IMR-90 (cell line): Measurements from ENCODE around the gene ARAP2. TPM values are rescaled to one million over a fixed set of nuclear protein-coding genes. Genes with fewer than 3 reads are reported as not detected.

Experiments
- ATAC-seq: fragments of 200-7000 bp; cut with Tn5 transposase; 2 replicates; pipeline ENCODE4 v1.9.1; 2020; ENCODE audit warnings: low read depth, mild to moderate bottlenecking, moderate library complexity
- BruUV-seq: library from RNA; stranded (reverse); fragments of 400-500 nt; replicated peaks from 2 replicates; lab custom pipeline; 2021; lab: Mats Ljungman, UMichigan
- CTCF ChIA-PET: fragments of 300-600 bp; formaldehyde crosslinking; extraction: SDS; loops from one replicate; lab custom pipeline; 2021; ENCODE audit warnings: antibody characterized with exemption; lab: Yijun Ruan, JAX
- POLR2A ChIA-PET: fragments of 300-600 bp; sonication (Branson Sonifier 250); formaldehyde crosslinking; loops from one replicate; lab custom pipeline; 2022; ENCODE audit warnings: antibody characterized with exemption; ENCODE audit not compliant: unreplicated experiment; lab: Charles Lee
- DNase-seq: peaks from one replicate; pipeline ENCODE4 v3.0.0; 2013
- H2AFZ ChIP-seq: replicated peaks from 2 replicates; pipeline ENCODE3; 2013; ENCODE audit warnings: low read length, mild to moderate bottlenecking; ENCODE audit not compliant: poor library complexity
- H2AK5ac ChIP-seq: 2 replicates; pipeline ENCODE4 v1.6.1; 2013; ENCODE audit warnings: low read depth, low read length, inconsistent platforms
- H2AK9ac ChIP-seq: replicated peaks from 2 replicates; pipeline ENCODE3; 2013; ENCODE audit warnings: mild to moderate bottlenecking, low read depth, low read length, moderate library complexity; ENCODE audit not compliant: poor library complexity
- H2BK120ac ChIP-seq: 2 replicates; pipeline ENCODE4 v1.6.1; 2013; ENCODE audit warnings: low read depth, low read length, inconsistent platforms
- H2BK15ac ChIP-seq: 3 replicates; pipeline ENCODE4 v1.6.1; 2013; ENCODE audit warnings: low read depth, low read length, inconsistent platforms
- H2BK20ac ChIP-seq: 2 replicates; pipeline ENCODE4 v1.6.1; 2013; ENCODE audit warnings: low read depth, mild to moderate bottlenecking, inconsistent platforms, low read length, moderate library complexity
- H2BK5ac ChIP-seq: 2 replicates; pipeline ENCODE4 v1.6.1; 2013; ENCODE audit warnings: mild to moderate bottlenecking, low read depth, low read length, inconsistent platforms; ENCODE audit not compliant: poor library complexity, severe bottlenecking
- H3K14ac ChIP-seq: replicated peaks from 2 replicates; pipeline ENCODE4 v1.6.1; 2013; ENCODE audit warnings: low read depth, low read length, inconsistent platforms
- H3K18ac ChIP-seq: 2 replicates; pipeline ENCODE4 v1.6.1; 2013; ENCODE audit warnings: low read depth, low read length, control low read depth
- H3K23ac ChIP-seq: 2 replicates; pipeline ENCODE4 v1.6.1; 2013; ENCODE audit warnings: low read depth, low read length, inconsistent platforms
- H3K27ac ChIP-seq: 2 replicates; pipeline ENCODE4 v1.5.1; 2013; ENCODE audit warnings: mild to moderate bottlenecking, control low read depth, low read length; ENCODE audit not compliant: insufficient read depth
- H3K27me3 ChIP-seq: 2 replicates; pipeline ENCODE4 v1.6.1; 2013; ENCODE audit warnings: low read length; ENCODE audit not compliant: control insufficient read depth, insufficient read depth
- H3K36me3 ChIP-seq: 2 replicates; pipeline ENCODE4 v1.6.1; 2013; ENCODE audit warnings: low read length, mixed read lengths; ENCODE audit not compliant: control insufficient read depth, insufficient read depth
- H3K4ac ChIP-seq: 2 replicates; pipeline ENCODE4 v1.6.1; 2013; ENCODE audit warnings: low read depth, low read length, inconsistent platforms
- H3K4me1 ChIP-seq: 2 replicates; pipeline ENCODE4 v1.6.1; 2013; ENCODE audit warnings: low read length, mixed read lengths; ENCODE audit not compliant: control insufficient read depth, insufficient read depth
- H3K4me2 ChIP-seq: 2 replicates; pipeline ENCODE4 v1.6.1; 2013; ENCODE audit warnings: low read depth, mild to moderate bottlenecking, control low read depth, low read length, moderate library complexity
- H3K4me3 ChIP-seq: 2 replicates; pipeline ENCODE4 v1.5.1; 2013; ENCODE audit warnings: low read depth, mild to moderate bottlenecking, control low read depth, low read length, moderate library complexity; ENCODE audit not compliant: insufficient read depth
- H3K56ac ChIP-seq: 2 replicates; pipeline ENCODE4 v1.6.1; 2013; ENCODE audit warnings: low read length, inconsistent platforms; ENCODE audit not compliant: insufficient read depth; ENCODE audit errors: extremely low read depth
- H3K79me1 ChIP-seq, 2 experiments: 2 replicates each; pipeline ENCODE4 v1.6.1; 2013; ENCODE audit warnings: low read length in 2 of 2, inconsistent platforms in 1 of 2, low read depth in 1 of 2
- H3K9ac ChIP-seq: 2 replicates; pipeline ENCODE4 v1.6.1; 2013; ENCODE audit warnings: low read depth, low read length, control low read depth
- H3K9me1 ChIP-seq: 2 replicates; pipeline ENCODE4 v1.6.1; 2013; ENCODE audit warnings: low read length, inconsistent platforms; ENCODE audit not compliant: insufficient read depth
- H3K9me3 ChIP-seq: 2 replicates; pipeline ENCODE4 v1.6.1; 2013; ENCODE audit warnings: low read length; ENCODE audit not compliant: control insufficient read depth, insufficient read depth
- H4K20me1 ChIP-seq: 2 replicates; pipeline ENCODE4 v1.6.1; 2013; ENCODE audit warnings: low read length, inconsistent platforms; ENCODE audit not compliant: insufficient read depth
- H4K5ac ChIP-seq: 2 replicates; pipeline ENCODE4 v1.6.1; 2013; ENCODE audit warnings: mild to moderate bottlenecking, low read depth, low read length, control low read depth
- H4K8ac ChIP-seq, 2 experiments: 2 replicates each; pipeline ENCODE4 v1.6.1; 2013; ENCODE audit warnings: low read depth in 2 of 2, low read length in 2 of 2, control low read depth in 1 of 2, inconsistent platforms in 1 of 2
- H4K91ac ChIP-seq: 2 replicates; pipeline ENCODE4 v1.6.1; 2013; ENCODE audit warnings: low read depth, low read length, inconsistent platforms; ENCODE audit not compliant: insufficient read depth
- CEBPB ChIP-seq: IDR thresholded peaks from 2 replicates; pipeline ENCODE4 v1.6.1; 2012; ENCODE audit warnings: low read depth, low read length, improper control_type of control experiment
- CHD1 ChIP-seq: IDR thresholded peaks from 2 replicates; pipeline ENCODE4 v1.6.1; 2012; ENCODE audit warnings: low read depth, low read length, improper control_type of control experiment
- CTCF ChIP-seq: conservative IDR thresholded peaks from 2 replicates; pipeline ENCODE4 v1.5.1; 2012; ENCODE audit warnings: mild to moderate bottlenecking, low read depth, low read length, improper control_type of control experiment
- FOS ChIP-seq: fragments of 150-350 bp; IDR thresholded peaks from 2 replicates; pipeline ENCODE4 v1.6.1; 2016; ENCODE audit warnings: low read depth, low read length
- MAZ ChIP-seq: IDR thresholded peaks from 2 replicates; pipeline ENCODE4 v1.6.1; 2012; ENCODE audit warnings: low read depth, mild to moderate bottlenecking, low read length, improper control_type of control experiment, moderate library complexity, borderline replicate concordance
- NFE2L2 ChIP-seq: fragments of 150-350 bp; IDR thresholded peaks from 2 replicates; pipeline ENCODE4 v1.6.1; 2016; ENCODE audit warnings: low read depth, mild to moderate bottlenecking, low read length
- POLR2A ChIP-seq: IDR thresholded peaks from 2 replicates; pipeline ENCODE4 v1.6.1; 2012; ENCODE audit warnings: mild to moderate bottlenecking, low read depth, low read length
- RAD21 ChIP-seq: IDR thresholded peaks from 2 replicates; pipeline ENCODE4 v1.6.1; 2012; ENCODE audit warnings: low read length, improper control_type of control experiment
- RFX5 ChIP-seq: IDR thresholded peaks from 2 replicates; pipeline ENCODE4 v1.8.0; 2012; ENCODE audit warnings: low read depth, mild to moderate bottlenecking, low read length, moderate library complexity
- WGBS, 2 experiments: methylation state at CpG; one replicate each; pipeline versions ENCODE4 v1.1.5 to v1.1.7; 2013; ENCODE audit warnings: missing lambda C conversion rate in 2 of 2; ENCODE audit not compliant: insufficient read length in 1 of 2; ENCODE audit errors: extremely low coverage in 2 of 2; 5-methylcytosine and 5-hydroxymethylcytosine counted together
- dilution Hi-C: fragments of 300-500 bp; cut with HindIII; formaldehyde crosslinking; loops from one replicate; pipeline ENCODE4 v1.14.3; 2018; ENCODE audit warnings: low sequenced_read_pairs; ENCODE audit not compliant: unreplicated experiment
- in situ Hi-C: fragments of 300-500 bp; cut with MboI; formaldehyde crosslinking; loops from 3 replicates; pipeline ENCODE4 v1.14.3; 2019; ENCODE audit warnings: low sequenced_read_pairs, inconsistent platforms, mixed read lengths
- intact Hi-C: fragments of 100-400 bp; cut with micrococcal nuclease; formaldehyde crosslinking; loops from 2 replicates; pipeline ENCODE4 v1.10.0; 2022
- polyA plus RNA-seq, 3 experiments: library from polyadenylated mRNA; depleted of rRNA; stranded (reverse); fragments of >200 nt; gene quantifications; 2 replicates each; pipeline ENCODE4 v1.2.3, GENCODE V29; 2012; ENCODE audit warnings: low replicate concordance in 1 of 3
- total RNA-seq: library from RNA; depleted of rRNA; stranded (reverse); fragments of >200 nt; gene quantifications from 2 replicates; pipeline ENCODE4 v1.2.3, GENCODE V29; 2012
- TF ChIP-seq, protein P1 (sequence below): fragments of 150-350 bp; IDR thresholded peaks from 2 replicates; pipeline ENCODE4 v1.6.1; 2016; ENCODE audit warnings: low read depth, mild to moderate bottlenecking, low read length, moderate library complexity, borderline replicate concordance

The ARAP2 gene
- total and polyA plus RNA-seq, 2 of the 4 experiments (the other 2 are of a cell fraction) = 0.32 to 1.8 TPM

- Histone ChIP-seq H3K4ac (no peak overlapping the region), H3K4me3 (no peak overlapping the region), H4K91ac (no peak overlapping the region), H2AFZ (no peak overlapping the region), H3K14ac (no peak overlapping the region), H3K27me3 (no peaks in the 10 kb centered on the region), H3K4me1 (no peaks in the 10 kb centered on the region), H3K4me2 (no peak overlapping the region), H2BK5ac (no peak overlapping the region), H3K23ac (no peak overlapping the region), H2BK15ac (no peak overlapping the region), H2AK9ac (no peak overlapping the region), H3K9me3 (no peaks in the 10 kb centered on the region), H3K9ac (no peak overlapping the region), H4K8ac (no peak overlapping the region), H3K27ac (no peak overlapping the region), H3K79me1 (no peaks in the 10 kb centered on the region), H3K18ac (no peak overlapping the region), H3K9me1 (no peaks in the 10 kb centered on the region), H2BK120ac (no peak overlapping the region), H4K5ac (no peak overlapping the region), H4K20me1 (no peaks in the 10 kb centered on the region), H2BK20ac (no peak overlapping the region), H3K36me3 (no peaks in the 10 kb centered on the region), H3K56ac (no peak overlapping the region), H2AK5ac (no peak overlapping the region)
- POLR2A ChIA-PET = no interaction called here
- 100% methylated on average over 1 of the region's 2 CpGs; no CpG with 5 or more reads in 1 of the 2 experiments for WGBS, 2 experiments
- no peak for ATAC-seq
- no peak for TF ChIP-seq CHD1
- no peak for TF ChIP-seq NFE2L2
- no peak for TF ChIP-seq RAD21
- TF ChIP-seq CEBPB = no peak
- TF ChIP-seq RFX5 = no peak
- TF ChIP-seq CTCF = no peak
- no peak for TF ChIP-seq POLR2A
- TF ChIP-seq FOS = no peak
- TF ChIP-seq, protein P1, sequence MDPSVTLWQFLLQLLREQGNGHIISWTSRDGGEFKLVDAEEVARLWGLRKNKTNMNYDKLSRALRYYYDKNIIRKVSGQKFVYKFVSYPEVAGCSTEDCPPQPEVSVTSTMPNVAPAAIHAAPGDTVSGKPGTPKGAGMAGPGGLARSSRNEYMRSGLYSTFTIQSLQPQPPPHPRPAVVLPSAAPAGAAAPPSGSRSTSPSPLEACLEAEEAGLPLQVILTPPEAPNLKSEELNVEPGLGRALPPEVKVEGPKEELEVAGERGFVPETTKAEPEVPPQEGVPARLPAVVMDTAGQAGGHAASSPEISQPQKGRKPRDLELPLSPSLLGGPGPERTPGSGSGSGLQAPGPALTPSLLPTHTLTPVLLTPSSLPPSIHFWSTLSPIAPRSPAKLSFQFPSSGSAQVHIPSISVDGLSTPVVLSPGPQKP = no peak
- TF ChIP-seq MAZ = no peak
- no TSS peak for BruUV-seq
- CTCF ChIA-PET = interaction anchor here (0.5 to 0.6 kb wide), 2 partner anchors 47 to 74 kb away, joined by 3 to 4 read pairs; no protein-coding TSS in a partner anchor
- in situ Hi-C loops = no loop called here
- dilution Hi-C loops = no loop called here
- DNase-seq = no peak
- intact Hi-C loops = no loop called here
Measured at GRCh38 chr4:36254371-36254770, 10.1 kb upstream of the ARAP2 start.
